HG03521 (cell line): Measurements from ENCODE around the gene PIN1.

Source experiments
- ATAC-seq: cut with Tn5 transposase; IDR thresholded peaks from one replicate; pipeline ENCODE4 v1.9.1; 2021; ENCODE audit warnings: mild to moderate bottlenecking, moderate library complexity; ENCODE audit not compliant: unreplicated experiment

PIN1 gene

GRCh38 chr19:9854282-9854846 is 19.2 kb downstream of the PIN1 start:
- no peak for ATAC-seq

DNA sequence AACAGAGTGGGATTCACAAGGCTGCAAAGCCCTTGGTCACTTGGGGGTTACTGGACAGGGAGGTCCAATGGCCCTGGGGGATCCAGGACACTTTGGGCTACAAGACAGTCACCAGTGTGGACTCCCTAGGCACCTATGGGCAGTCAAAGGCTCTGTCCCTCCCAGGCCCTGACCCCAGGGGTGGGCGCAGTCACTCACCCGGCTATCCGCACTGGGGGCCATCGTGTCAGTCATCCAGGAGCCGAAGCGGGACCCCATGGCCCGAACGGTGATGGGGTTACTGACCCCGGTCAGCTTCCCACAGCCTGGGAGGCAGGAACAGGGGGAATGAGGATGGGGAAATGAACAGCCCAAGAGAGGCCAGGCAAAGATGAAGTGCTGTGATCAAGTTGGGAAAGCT is 21.5 kb downstream of the PIN1 start:
- no peak for ATAC-seq

DNA sequence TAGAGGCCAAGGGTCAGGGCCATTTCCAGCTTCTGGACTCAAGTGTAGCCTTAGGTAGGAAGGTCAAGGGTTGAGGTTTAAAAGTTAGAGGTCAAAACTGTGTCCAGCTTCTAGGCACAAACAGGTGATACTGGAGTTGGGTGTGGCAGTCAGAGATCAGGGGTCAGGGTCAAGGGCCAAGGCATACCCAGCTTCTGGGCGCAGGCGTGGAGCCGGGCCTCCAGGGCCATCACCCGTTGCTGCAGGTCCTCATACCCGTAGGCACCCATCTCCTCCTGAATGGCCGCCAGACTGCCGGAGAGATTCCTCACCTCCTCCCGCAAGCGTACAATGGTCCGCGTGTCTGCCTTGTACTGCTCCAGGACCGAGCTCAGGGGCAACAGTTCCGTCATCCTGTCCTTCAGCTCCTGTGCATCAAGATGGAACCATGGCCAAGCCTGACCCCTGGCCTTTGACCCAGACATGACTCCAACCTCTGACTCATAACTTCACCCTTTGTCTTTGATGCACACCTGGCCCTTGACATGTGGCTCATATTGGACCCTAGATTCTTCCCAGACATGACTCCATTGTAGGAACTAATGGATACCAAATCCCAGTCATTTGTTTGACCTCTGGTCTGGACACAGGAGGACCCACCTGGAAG is 22.1 kb downstream of the PIN1 start:
- ATAC-seq = no peak

DNA sequence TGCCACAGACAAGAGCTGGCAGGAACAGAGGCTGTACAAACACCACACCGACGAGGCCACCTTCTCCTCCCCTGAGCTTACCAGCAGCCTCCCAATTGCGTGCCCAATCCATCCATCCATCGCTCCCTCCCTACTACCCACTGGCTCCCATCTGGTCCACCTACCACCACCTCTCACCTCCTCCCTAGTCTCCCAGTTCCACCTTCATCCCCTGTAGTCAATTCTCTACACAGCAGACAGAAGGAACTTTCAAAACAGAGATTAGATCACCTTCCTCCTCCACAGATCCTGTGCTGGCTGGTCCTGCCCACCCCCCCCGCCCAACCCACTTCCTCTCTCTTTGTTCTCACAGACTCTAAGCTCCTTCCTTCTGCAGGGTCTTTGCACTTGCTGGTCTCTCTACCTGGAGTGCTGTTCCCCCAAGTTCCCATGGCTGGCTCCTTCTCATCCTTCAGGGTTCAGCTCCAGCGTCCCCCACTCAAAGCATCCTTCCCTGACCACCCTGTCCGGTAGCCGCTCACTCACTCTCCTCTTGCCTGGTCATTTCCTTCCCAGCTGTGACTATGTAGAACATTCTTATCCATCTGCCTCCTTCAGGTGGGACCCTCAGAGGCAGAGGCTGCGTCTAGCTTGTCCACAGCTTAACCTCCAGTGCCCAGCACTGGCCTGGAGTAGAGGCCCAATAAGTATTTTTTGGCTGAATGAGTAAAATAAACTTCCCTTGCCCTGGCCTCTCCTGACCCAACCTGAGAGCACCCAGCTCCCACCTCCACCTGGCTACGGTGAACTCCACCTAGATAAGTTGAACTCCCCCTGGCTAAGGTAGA is 23.0 kb downstream of the PIN1 start:
- no peak for ATAC-seq

GRCh38 chr19:9858766-9859165 is 23.6 kb downstream of the PIN1 start:
- ATAC-seq = no peak

DNA sequence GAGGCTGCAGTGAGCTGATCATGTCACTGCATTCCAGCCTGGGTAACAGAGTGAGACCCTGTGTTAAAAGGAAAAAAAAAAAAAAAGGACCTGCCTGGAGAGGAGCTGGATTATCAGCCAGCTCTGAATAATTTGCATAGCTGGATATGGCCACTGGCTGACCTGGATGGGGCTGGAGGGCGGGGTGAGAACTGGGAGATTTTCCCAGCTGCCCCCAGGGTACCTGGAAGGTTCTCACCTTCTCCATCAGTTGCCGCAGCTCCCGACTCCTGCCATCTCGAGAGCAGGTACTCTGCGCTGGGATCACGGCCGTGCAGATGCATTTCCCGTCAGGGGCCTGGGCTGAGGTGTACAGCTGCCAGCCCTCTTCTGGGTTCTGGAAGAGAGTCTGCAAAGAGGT is 25.3 kb downstream of the PIN1 start:
- ATAC-seq = no peak

- ATAC-seq = no peak
Observed at GRCh38 chr19:9861503-9861902, 26.4 kb downstream of the PIN1 start.

- ATAC-seq = no peak
Observed at GRCh38 chr19:9862938-9863337, 27.8 kb downstream of the PIN1 start.

DNA sequence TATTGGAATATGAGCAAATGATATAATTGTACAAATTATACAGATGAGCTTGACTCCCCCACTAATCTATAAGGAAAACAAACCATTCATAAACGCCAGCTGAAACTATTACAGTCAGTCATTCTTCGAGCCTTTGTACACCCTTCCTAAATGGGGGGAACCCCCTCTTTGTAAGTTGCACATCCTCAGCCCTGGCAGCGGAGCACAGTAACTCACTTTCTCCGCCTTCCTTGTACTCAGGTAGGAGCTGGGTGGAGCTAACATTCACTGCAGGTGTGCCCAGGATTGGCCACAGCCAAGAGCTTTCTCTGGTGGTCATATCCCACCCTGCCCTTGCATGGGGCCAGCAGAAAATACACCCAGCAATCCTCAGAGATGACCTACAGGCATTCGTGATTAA is 28.6 kb downstream of the PIN1 start:
- no peak for ATAC-seq

GRCh38 chr19:9865732-9866501 is 30.8 kb downstream of the PIN1 start:
- no peak for ATAC-seq

DNA sequence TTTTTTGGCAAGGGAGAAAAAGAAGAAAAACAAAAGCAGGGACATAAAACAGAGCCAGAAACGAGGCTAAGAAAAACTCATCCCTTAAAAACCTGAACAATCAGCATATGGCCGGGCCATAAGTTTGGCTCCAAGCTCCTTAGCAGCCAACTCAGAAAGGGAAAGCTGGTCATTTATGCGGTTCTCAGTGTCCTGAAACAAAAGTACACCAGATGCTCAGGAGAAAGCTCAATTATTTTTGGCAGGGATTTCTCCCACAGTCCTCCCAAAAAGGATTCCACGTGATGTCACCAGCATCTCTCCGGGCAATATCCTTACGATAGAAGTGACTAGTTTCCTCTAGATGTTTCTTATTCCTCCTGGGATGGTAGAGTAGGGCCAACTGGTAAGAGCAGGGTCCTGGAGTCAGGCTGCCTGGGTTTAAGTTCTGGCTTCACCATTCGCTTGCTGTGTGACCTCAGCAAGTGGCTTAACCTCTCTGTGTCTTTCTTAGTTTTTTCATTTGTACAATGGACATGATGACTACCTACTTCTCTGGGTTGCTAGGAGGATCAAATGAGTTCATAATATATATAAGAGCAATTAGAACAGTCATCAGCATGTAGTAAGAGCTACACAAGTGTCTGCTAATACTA is 34.0 kb downstream of the PIN1 start:
- no peak for ATAC-seq

GRCh38 chr19:9871626-9872338 is 36.7 kb downstream of the PIN1 start:
- no peak for ATAC-seq

- ATAC-seq = no peak
Observed at GRCh38 chr19:9872618-9873242, 37.6 kb downstream of the PIN1 start.

DNA sequence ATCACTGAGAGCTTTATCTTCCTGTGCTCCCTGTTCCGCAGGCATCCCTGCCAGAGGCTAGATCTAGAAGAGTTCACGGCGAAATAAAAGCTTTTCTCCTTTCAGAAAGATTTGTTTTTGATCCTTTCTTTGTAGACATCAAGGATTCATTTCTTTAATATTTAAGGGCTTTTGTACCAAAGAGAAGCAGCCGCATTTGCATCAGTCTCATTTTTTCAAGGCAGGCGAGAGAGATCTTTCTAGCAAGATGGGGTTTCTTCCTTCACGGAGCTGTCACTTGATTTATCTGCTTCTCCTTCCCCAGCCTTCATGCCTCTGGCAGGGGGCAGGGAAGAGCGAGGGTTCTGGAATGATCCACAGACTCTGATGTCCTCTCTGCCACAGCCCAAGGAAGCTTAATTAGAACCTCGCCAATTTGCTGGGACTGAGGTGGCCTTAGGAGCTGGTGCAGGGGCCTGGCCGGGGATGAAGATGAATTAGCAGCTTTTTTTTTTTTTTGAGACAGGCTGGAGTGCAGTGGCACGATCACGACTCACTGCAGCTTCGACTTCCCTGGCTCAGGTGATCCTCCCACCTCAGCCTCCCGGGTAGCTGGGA is 40.0 kb downstream of the PIN1 start:
- ATAC-seq = no peak

- ATAC-seq = no peak
Observed at GRCh38 chr19:9875796-9876195, 40.7 kb downstream of the PIN1 start.

- no peak for ATAC-seq
Observed at GRCh38 chr19:9877780-9878510, 42.8 kb downstream of the PIN1 start.

DNA sequence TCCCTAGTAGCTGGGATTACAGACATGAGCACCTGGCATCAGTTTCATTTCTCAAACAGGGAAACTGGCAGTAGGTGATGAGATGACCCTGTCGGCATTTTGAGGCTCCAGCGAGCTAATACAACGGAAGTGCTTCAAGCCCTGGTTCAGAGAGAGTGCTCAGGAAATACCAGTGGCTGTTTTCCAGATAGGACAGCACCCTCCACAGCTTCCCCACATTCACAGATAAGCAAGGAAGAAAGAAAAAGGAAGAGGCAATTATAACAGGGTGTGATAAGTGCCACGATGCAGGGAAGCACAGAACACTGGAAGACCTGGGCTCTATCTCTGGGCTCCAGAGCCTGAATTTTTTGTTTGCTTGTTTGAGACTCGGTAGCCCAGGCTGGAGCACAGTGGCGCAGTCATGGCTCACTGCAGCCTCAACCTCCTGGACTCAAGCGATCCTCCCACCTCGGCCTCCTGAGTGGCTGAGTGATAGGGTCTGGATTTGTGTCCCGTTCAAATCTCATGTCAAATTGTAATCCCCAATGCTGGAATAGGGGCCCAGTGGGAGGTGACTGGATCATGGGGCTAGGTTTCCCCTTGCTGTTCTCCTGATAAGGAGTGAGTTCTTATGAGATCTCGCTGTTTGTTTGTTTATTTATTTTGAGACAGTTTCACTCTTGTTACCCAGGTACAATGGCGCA is 43.5 kb downstream of the PIN1 start:
- no peak for ATAC-seq

GRCh38 chr19:9881720-9882119 is 46.6 kb downstream of the PIN1 start:
- ATAC-seq = no peak
